Stimulated activated CD4-positive, alpha-beta T cell treated with anti-CD3 and anti-CD28 coated beads, Interleukin-1b, Interleukin-23, amount 100 ng/mL, for 24 hours (primary cell): ENCODE results near the gene HOMER1.
"Not testable (repeated sequence)": the region's sequence is repeated elsewhere in the genome, so short reads cannot be mapped to it uniquely, and the experiment has no call there.

ENCODE experiments used
- DNase-seq, 4 experiments: peaks; one replicate each; pipeline ENCODE4 v3.0.0-alpha.2; 2020; ENCODE audit warnings: low read depth in 4 of 4, low spot score in 1 of 4

The HOMER1 gene

DNA sequence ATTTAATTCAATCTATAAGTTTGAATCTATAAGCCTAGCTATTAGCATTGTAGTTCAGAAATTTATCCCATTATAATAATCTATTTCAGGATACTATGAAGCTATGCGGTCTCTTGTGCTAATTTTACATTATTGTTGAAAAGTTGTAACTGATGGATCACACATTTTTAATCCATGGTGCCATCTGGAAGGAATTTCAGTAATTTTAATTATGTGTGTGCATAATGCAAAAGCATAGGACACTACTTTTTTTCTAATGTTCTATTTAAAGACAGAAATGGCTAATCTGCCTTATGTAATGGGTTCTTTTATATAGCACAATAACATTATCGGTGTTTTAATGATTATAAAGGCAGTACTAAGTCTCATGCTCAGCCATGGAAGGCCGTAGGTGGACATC, 90.6 kb downstream of the HOMER1 start:
- no peak for DNase-seq

DNA sequence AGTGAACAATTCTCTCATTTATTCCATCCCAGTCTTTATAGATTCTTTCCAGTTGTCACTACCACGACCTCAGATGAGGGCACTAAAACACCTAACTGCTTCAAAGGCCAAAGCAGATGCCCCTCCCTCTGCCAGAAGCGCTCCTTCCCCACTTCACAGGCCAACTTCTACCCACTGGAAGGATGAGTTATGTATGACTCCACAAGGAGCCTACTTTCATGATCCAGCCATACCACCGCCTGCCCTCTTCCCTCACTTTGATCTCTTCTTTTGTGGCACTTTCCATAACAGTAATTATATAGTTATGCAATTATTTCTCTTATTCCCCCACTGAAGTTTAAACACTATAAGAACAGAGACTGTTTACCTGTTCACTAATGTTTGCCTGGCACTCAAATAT, 93.7 kb downstream of the HOMER1 start:
- no peak for DNase-seq

DNA sequence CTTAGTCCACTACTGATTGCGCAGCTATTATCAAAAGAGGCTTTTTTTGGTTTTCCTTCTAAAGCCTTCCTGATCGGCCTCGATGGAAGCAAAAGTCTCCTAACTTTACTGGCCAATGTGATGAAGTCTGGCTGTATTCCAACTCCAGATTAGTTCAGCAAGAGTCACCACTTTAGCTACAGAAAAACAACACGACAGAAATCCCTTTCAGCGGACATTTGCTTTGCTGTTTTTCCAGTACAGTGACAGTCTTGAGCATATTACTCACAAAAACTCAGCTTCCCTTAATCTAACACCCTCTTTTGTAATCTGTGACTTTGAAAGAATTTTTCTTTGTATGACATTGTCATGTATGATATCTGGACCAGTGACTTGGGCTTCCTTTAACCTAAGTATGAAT, 95.7 kb downstream of the HOMER1 start:
- no peak for DNase-seq

DNA sequence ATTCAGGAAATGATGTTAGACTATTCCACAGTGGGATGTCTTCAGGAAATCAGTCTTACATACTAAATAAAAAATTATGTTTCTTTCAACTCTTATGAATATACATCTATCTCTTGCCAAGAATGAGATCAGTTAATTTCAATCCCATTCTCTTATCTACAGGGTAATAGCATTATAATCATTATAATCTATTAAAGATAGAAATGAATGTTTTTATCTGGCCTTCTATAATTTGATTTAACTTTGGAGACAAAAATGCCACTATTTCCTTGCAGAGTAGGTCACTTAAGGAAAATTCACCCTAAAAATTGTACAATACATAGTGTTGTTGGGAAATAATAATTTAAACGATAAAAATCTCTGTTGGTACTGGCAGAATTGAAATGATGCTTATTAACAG, 96.4 kb downstream of the HOMER1 start:
- no peak for DNase-seq

DNA sequence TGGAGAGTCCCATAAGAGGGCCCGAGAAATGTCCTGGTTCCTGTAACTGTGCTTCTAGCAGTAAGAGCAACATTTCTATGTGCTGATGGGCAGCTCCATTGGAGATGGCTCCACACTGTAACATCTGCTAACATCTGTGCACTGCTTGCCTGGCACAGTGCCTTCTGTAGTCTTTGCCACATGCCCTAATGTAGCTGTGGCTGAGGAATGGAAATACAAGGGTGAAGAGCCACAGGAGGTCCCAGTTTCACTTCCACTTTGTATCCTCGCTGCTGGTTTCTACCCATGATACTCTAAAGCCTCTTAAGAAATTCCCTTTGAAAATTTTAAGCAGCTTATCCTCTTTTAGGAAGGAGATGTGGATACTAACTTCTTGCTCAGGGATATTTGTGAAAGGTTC, 97.4 kb downstream of the HOMER1 start:
- no peak for DNase-seq

DNA sequence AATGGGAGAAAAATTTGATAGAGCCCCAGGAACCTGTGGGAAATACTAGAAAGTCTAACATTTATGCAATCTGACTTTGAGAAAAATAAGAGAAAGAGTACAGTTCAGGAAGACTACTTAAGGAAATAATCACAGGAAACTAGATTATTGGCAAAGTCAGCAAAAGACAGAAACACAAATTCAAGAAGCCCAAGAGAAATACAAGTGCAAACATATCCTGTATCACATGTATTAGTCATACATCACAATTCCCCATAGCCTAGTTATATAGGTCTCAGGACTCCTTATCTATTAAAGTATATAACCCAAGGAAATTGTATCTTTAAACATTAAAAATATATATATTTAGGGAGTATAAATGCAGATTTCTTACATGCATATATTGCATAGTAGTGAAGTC, 100.8 kb downstream of the HOMER1 start:
- DNase-seq = no peak

DNA sequence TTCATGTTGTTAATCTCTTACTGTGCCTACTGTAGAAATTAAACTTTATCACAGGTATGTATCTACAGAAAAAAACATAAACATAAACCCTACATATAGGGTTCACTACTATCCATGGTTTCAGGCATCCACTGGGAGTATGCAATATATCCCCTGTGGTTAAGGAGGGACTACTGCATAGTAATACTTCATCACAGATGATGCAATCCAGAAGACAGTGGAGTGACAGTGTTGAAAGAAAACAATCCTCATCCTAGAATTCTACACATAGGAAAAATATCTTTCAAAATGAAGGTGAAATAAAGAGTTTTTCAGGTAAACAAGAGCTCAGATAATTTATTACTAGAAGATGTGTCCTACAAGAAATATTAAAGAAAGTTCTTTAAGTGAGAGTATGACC, 105.9 kb downstream of the HOMER1 start:
- DNase-seq = no peak

DNA sequence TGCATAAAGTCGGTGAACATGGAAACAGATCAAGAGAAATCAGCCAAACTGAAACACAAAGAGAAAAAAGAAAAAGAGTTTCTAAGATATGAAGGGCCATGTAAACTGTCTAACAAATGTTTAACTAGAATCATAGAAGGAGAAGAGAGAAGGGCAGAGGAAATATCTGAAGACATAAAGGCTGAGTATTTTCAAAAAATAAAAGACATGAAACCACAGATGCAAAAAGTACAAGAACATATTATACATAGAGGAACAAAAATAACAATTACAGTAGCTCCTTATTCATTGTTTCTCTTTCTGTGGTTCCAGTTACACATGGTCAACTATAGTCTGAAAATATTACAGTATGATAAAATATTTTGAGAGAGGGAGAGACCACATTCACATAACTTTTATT, 106.3 kb downstream of the HOMER1 start:
- no peak for DNase-seq

DNA sequence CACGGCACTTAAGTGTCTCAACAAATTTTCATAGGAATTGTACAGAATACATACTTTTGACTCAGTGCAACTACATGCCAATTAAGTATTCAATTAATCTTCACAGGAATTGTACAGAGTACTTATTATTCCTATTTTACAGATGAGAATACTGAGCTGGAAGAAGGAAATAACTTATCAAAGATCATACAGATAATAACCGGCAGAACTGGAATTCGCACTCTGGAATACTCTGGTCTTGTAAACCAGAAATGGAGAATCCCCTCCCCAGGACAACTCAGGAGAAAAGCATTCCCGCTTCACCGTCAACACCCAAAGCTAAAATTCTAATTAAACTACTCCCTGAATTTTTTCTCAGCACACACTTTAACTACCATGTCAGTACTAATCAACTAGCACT, 112.7 kb downstream of the HOMER1 start:
- no peak for DNase-seq

DNA sequence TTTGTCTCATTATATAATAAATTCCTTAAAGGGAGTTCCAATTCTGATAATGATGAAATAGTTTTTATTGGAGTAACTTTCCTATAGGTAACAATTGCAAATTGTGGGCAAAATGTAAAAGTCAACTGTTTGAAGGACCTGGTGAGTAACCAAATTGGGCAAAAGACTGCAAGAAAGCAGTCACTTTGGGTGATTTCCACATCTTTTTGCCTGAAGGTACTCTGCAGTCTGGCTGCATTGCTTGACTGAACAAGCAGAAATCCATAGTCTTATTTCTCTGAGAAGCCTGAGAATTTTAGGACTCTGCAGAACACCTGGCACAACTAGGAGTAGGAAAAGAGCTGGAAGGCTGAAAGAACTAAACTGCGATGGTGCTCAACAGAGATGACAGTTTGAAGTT, 114.9 kb downstream of the HOMER1 start:
- DNase-seq = no peak

DNA sequence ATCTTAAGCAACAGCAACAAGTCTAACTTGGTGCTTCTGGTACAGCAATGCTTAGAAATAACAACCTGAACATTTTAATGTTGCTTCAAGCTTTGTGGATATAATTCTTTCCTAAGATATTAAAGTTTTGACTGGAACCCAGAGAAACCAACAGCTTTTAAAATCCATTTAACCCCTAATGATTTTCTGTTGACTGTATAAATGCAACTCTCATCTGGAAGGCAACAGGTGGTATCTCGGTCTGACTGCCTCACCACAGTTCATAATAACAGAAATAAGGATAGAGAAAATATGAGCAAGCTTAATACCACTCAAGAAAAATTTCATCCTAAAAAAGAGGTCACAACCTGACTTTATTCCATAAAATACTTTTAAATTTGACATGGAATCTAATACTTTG, 116.9 kb downstream of the HOMER1 start:
- DNase-seq = no peak

DNA sequence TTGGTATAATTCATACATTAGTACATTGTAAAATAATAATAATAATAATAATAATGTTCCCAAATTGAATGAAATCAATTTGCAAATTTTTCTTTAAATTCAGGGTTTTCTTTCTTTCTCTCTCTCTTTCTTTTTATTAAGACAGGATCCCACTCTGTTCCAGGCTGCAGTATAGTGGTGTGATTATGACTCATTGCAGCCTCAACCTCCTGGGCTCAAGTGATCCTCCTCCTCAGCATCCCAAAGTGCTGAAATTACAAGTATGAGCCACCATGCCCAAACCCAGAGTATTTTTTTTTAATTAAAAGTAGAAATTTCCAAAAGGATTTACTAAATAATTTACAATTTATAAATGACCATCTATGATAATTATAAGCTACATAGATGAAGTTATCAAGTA, 117.7 kb downstream of the HOMER1 start:
- DNase-seq = no peak

DNA sequence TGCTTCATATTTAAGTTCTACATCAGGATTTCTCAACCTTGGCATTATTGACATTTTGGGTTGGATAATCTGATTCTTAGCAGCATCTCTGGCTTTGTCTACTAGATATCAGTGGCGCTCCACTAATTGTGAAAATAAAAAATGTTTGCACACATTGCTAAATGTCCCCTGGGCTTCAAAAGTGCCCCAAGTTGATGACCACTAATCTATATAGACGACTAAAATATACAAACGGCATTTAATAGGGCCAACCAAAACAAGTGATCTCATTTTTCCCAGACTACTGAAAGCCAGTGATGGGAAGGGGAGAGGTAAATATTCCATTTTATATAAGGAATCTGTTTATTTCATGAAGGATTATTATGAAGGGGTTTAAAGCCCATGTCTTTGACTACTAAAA, 118.6 kb downstream of the HOMER1 start:
- DNase-seq = no peak

DNA sequence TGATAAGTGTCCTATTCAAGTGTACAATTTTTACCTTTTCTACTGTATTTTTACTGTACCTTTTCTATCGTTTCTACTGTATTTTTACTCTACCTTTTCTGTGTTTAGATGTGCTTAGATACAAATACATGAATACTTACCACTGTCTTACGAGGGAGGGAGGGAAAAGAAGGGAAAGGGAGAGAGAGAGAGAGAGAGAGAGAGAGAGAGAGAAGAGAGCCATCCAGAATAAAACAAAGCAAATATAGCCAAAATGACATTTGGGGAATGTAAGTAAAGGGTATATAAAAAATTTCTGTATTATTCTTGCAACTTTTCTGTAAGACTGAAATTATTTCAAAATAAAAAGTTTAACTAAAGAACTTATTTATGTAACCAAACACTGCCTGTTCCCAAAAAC, 121.2 kb downstream of the HOMER1 start:
- no peak for DNase-seq

DNA sequence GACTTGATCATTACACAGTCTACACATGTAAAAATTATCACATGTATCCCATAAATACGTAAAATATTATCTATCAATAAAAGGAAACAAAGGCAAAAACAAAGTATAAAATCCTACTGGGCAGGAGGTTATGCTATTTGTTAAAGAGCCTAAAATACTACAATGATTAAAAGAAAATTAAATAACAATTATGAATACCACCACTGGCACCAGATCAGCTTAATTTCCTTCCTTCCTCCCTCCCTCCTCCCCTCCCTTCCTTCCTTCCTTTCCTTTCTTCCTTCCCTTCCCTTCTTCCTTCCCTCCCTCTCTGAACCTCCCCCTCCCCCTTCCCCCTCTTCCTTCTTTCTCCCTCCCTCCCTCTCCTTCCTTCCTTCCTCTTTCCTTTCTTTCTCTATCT, 127.3 kb downstream of the HOMER1 start:
- no peak for DNase-seq

DNA sequence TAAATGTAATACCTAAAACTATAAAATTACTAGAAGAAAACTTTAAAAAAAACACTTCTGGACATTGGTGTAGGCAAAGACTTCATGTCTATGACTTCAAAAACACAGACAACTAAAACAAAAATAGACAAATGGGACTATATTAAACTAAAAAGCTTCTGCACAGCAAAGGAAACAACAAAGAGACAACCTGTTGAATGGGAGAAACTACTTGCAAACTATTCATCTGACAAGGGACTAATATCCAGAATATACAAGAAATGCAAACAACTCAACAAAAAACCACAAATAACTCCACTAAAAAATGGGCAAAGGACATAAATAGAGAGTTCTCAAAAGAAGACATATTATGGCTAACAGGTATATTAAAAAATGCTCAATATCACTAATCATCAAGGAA, 128.8 kb downstream of the HOMER1 start:
- not testable (repeated sequence) for DNase-seq

DNA sequence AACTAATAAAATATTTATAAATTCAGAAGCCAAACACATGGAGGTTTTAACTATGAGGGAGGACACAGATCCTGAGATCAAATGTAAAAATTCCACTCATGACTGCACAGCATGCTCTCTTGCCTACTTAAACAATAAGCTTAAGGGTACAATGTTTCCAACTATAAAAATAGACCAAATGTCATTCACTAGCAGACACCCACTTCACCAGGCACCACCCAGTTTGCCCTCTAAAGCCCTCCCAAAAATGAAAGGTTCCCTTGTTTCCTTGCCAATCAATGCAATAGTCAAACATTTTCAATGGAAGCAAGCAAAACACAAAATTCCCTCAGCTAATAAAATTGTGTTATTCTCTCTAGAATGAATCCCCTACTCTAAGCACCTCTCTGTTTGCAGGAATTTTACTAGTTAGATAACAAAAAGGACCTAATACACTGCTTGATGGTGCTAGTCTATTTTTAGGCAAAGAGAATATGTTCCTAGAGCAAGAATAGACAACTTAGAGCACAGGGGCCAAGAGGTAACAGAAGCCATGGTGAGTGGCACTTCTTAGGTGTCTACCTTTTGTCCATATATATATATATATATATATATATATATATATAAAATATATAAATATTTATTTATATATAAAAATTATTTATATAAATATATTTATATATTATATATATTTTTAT, 135.3 kb downstream of the HOMER1 start:
- no peak for DNase-seq

DNA sequence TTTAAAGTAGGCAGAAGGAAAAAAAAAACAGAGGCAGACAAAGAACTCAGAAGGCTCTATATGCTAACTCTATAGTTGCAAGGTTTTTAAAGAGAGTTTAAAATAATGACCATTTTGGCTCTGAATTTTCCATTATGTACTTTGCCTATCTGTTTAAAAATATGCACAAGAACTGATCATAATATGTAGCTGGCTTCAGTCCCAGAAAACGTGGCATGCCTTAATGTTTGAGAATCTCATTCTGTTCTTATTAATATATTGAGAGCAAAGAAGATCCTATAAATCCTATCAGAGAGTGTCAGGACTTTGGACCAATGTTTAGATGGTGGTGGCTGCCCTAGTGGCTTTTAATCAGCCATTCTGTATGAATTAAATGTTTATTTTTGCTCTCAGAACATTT, 156.5 kb downstream of the HOMER1 start:
- DNase-seq = no peak

DNA sequence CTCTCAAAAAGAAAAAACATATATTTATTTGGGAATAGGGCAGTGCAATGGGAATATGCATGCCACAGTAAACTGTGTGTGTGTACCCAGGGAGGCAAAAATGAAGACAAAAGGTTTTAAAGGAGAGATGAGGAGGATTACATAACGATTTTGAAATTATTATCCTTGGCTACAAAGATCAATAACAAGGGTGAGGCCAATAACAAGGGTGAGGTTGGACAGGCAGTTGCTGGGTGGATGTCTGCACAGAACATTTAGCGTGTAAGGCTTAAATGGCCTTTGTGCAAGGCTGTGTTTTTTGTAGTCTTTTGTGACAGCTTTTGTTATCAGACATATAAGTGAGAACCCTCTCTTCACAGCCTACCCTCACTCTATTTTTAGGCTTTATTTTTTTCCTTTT, 164.1 kb downstream of the HOMER1 start:
- DNase-seq = no peak

DNA sequence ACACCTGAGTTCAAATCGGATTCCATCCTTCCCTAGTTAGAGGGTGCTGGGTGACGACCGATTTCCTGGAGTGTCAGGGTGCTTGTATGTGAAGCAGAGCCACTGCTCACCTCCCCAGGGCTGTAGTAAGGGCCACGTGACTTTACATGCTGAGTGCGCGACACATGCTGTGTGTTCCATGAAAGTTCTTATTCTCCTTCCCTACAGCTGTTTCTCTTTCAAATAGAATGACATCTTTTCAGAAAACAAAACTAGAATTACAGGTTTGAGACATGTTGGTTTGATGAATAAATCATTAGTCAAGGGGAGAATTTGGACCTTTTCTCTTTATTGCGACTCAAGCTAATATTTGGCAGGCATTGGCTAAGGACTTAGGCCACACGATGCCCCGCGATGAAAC, 164.9 kb downstream of the HOMER1 start:
- no peak for DNase-seq

DNA sequence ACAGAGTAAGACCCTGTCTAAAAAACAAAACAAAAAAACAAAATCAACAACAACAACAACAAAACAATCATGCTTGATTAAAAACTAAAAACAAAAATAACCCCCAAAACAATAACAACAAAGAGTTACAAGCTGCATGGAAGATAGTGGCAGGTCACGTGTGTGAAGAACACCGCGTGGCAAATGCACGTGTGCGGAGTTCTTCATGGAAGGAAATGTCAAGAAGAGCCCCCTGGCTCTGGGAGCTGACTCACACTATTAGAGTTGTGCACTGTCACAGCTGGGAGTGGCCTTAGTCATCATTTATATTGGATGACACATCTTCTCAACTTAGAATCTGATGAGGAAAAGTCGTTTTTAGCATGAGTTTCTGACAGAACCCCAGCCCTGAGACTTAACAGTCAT, 167.5 kb downstream of the HOMER1 start:
- DNase-seq = no peak

DNA sequence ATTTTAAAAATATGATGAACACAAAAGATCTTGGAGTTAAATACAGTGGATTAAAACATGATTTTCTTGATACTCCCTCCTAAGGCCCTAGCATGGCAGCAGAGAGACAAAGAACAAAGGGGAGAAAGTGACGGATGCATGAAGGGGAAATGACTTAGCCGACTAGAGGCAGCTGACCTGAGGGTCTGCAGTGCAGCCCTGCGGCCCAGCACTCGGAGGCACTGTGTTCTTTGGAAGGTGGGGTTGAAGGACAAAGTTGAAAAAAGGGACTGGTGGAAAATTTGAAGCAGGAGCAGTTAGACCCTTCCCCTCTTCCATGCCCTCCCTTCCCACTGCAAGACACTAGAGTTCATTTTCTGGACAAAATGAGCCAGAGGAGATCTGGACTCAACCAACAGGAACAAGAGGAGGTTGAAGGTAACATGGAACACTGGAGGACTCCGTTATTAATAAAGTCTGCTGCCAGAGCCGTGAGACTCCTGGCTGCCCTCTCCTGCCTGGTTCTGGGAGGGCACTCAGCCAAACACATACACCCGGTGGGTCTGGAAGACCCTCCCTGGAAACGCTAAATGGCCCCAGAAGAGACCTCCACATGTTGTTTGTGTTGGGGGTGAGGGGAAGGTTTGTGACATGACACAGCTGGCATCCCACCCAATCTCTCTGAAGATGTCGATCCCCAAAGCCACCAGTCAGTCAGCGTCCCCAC, 179.9 kb downstream of the HOMER1 start:
- DNase-seq = no peak

DNA sequence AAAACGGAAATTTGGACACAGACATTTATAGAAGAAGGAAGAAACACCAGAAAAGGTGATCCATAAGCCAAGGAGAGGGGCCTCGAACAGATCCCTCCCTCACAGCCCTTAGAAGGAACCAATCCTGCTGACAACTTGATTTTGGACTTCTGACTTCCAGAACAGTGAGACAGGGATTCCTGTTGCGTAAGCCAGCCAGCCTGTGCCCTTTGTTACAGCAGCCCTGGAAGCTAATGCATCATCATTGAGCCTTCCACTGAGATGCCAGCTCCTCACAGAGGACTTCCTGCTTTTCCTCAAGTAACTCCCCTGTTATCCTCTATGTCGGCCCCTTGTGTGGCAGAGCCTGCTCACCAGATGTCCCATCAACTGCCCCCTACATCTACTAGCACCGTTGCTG, 183.9 kb downstream of the HOMER1 start:
- DNase-seq = no peak
